Keratinocyte (primary cell): ENCODE results near the gene TADA2B. TPM values are rescaled to one million over a fixed set of nuclear protein-coding genes. Genes with fewer than 3 reads are reported as not detected.

Experiments used
- DNase-seq: peaks from one replicate; pipeline ENCODE4 v3.0.0-alpha.2; 2011; ENCODE audit warnings: low read depth, missing footprints, low spot score
- FAIRE-seq: peaks from 2 replicates; lab custom pipeline; 2011; peaks lifted over from hg19 to GRCh38; lab: Jason Lieb, UNC
- H2AFZ ChIP-seq: 2 replicates; pipeline ENCODE4 v1.6.0; 2012; ENCODE audit warnings: low read length, control low read depth, inconsistent platforms; ENCODE audit not compliant: control insufficient read depth
- H3K27ac ChIP-seq: 2 replicates; pipeline ENCODE4 v1.5.1; 2011; ENCODE audit warnings: low read length; ENCODE audit not compliant: control insufficient read depth, insufficient read depth
- H3K27me3 ChIP-seq: 3 replicates; pipeline ENCODE4 v1.6.0; 2011; ENCODE audit warnings: low read length; ENCODE audit not compliant: control insufficient read depth, insufficient read depth; ENCODE audit errors: extremely low read depth
- H3K36me3 ChIP-seq, 2 experiments: 2 replicates in 1 of 2; 3 replicates in 1 of 2; pipeline ENCODE4 v1.5.1; 2011; ENCODE audit warnings: low read length in 2 of 2, mild to moderate bottlenecking in 1 of 2; ENCODE audit not compliant: control insufficient read depth in 2 of 2, insufficient read depth in 2 of 2; ENCODE audit errors: extremely low read depth in 1 of 2
- H3K4me1 ChIP-seq: 3 replicates; pipeline ENCODE4 v1.5.1; 2011; ENCODE audit warnings: low read length; ENCODE audit not compliant: control insufficient read depth, insufficient read depth; ENCODE audit errors: extremely low read depth
- H3K4me2 ChIP-seq: 3 replicates; pipeline ENCODE4 v1.6.0; 2011; ENCODE audit warnings: low read depth, low read length; ENCODE audit not compliant: control insufficient read depth, insufficient read depth; ENCODE audit errors: extremely low read depth
- H3K4me3 ChIP-seq, 3 experiments: fragments of 200-600 bp in 1 of 3; sonication (generic) in 1 of 3; 2 replicates in 2 of 3; 3 replicates in 1 of 3; pipeline ENCODE4 v1.5.1; 2011 to 2016; ENCODE audit warnings: low read length in 3 of 3, mild to moderate bottlenecking in 3 of 3, control low read depth in 2 of 3, inconsistent platforms in 1 of 3, low read depth in 1 of 3, mixed read lengths in 1 of 3, mixed run types in 1 of 3, moderate library complexity in 1 of 3; ENCODE audit not compliant: control insufficient read depth in 2 of 3, insufficient read depth in 2 of 3; ENCODE audit errors: extremely low read depth in 1 of 3
- H3K79me2 ChIP-seq: 2 replicates; pipeline ENCODE4 v1.6.0; 2012; ENCODE audit warnings: low read length; ENCODE audit not compliant: control insufficient read depth, insufficient read depth
- H3K9ac ChIP-seq: 3 replicates; pipeline ENCODE4 v1.6.0; 2011; ENCODE audit warnings: low read length; ENCODE audit not compliant: control insufficient read depth, insufficient read depth; ENCODE audit errors: extremely low read depth
- H3K9me1 ChIP-seq: 3 replicates; pipeline ENCODE4 v1.6.0; 2011; ENCODE audit warnings: low read length; ENCODE audit not compliant: control insufficient read depth, insufficient read depth; ENCODE audit errors: extremely low read depth
- H3K9me3 ChIP-seq: 2 replicates; pipeline ENCODE4 v1.5.1; 2012; ENCODE audit warnings: low read depth, low read length; ENCODE audit not compliant: control insufficient read depth
- H4K20me1 ChIP-seq: 3 replicates; pipeline ENCODE4 v1.6.0; 2011; ENCODE audit warnings: low read length; ENCODE audit not compliant: control insufficient read depth, insufficient read depth; ENCODE audit errors: extremely low read depth
- CTCF ChIP-seq, 3 experiments: IDR thresholded peaks in 1 of 3; conservative IDR thresholded peaks in 1 of 3; optimal IDR thresholded peaks in 1 of 3; 2 replicates in 2 of 3; 3 replicates in 1 of 3; pipeline versions ENCODE3 to v1.5.1; 2011; ENCODE audit warnings: low read length in 3 of 3, mild to moderate bottlenecking in 3 of 3, moderate library complexity in 2 of 3, control low read depth in 1 of 3, inconsistent platforms in 1 of 3; ENCODE audit not compliant: insufficient read depth in 2 of 3; ENCODE audit errors: extremely low read depth in 1 of 3
- EZH2 ChIP-seq: IDR thresholded peaks from one replicate; pipeline ENCODE4 v1.6.1; 2012; ENCODE audit warnings: inconsistent platforms, mild to moderate bottlenecking, low read length, moderate library complexity
- dilution Hi-C: fragments of 300-500 bp; cut with MboI; formaldehyde crosslinking; loops from one replicate; pipeline ENCODE4 v1.7.0; 2020; ENCODE audit warnings: low sequenced_read_pairs; ENCODE audit not compliant: extremely low pct_ligation_motif_present
- polyA plus RNA-seq, 5 experiments: library from polyadenylated mRNA; depleted of rRNA in 3 of 5; stranded (reverse) in 3 of 5; stranded (forward) in 1 of 5; unstranded in 1 of 5; fragments of >200 nt; gene quantifications; 1 replicate in 1 of 5; 2 replicates in 3 of 5; 3 replicates in 1 of 5; pipeline versions ENCODE4 v1.2.1 to v1.2.3, GENCODE V29; 2011 to 2012; ENCODE audit warnings: missing spikeins in 2 of 5, low read depth in 1 of 5, low replicate concordance in 1 of 5

The TADA2B gene
- polyA plus RNA-seq, 1 donor (not counting 4 experiments of a cell fraction or from before 2014, with no cell fraction given) = 5.3 TPM

GRCh38 chr4:7020290-7020689 lies 22.9 kb upstream of the TADA2B start:
- no peaks in the 10 kb centered on the region for H3K9me3 ChIP-seq
- peaks cover 10% of the 10 kb centered on the region for H3K4me1 ChIP-seq
- H3K9me1 ChIP-seq = no peaks in the 10 kb centered on the region
- no peak overlapping the region for H2AFZ ChIP-seq
- no peaks in the 10 kb centered on the region for H3K27me3 ChIP-seq
- no peak for FAIRE-seq
- H3K27ac ChIP-seq = no peak overlapping the region
- peaks cover 6% of the 10 kb centered on the region for H3K79me2 ChIP-seq
- H3K9ac ChIP-seq = no peak overlapping the region
- H3K36me3 ChIP-seq = peaks cover 37 to 52% of the 10 kb centered on the region in 2 experiments
- H3K4me2 ChIP-seq = no peak overlapping the region
- TF ChIP-seq EZH2 (no peak), CTCF (optimal IDR thresholded peaks at IDR 0.05 in 1 of 3, IDR thresholded peaks at IDR 0.05 in 1 of 3, conservative IDR thresholded peaks at IDR 0.05 in 1 of 3; ENCODE audit: extremely low read depth in 1 of 3, insufficient read depth in 2 of 3, low read length in 3 of 3) (no peak)
- no peak for DNase-seq
- no peaks in the 10 kb centered on the region for H4K20me1 ChIP-seq
- dilution Hi-C loops = no loop called here
- no peak overlapping the region for H3K4me3 ChIP-seq

DNA sequence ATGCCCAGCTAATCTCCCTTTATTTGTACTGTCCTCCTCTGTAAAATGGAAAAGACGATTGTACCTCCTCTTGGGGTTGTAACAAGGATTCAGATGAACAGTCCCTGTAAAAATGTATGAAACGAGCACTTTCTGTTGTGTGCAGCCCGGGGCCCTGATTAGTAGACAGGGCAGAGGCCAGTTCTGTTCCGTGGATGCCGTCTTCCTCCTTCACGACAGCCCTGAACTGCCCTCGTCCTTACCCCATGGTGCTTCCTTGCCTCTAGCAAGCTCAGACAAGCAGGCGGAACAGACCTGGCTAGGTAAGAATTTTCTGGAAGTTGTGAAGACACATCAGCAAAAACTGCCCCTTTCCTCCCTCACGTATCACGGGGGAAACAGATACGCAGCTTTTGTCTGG lies 22.3 kb upstream of the TADA2B start:
- H2AFZ ChIP-seq = no peak overlapping the region
- no peaks in the 10 kb centered on the region for H3K27me3 ChIP-seq
- H3K9ac ChIP-seq = no peak overlapping the region
- H3K4me3 ChIP-seq = no peak overlapping the region
- no peaks in the 10 kb centered on the region for H4K20me1 ChIP-seq
- dilution Hi-C loops = no loop called here
- no peak overlapping the region for H3K4me2 ChIP-seq
- H3K9me1 ChIP-seq = no peaks in the 10 kb centered on the region
- no peak overlapping the region for H3K27ac ChIP-seq
- H3K4me1 ChIP-seq = peaks cover 10% of the 10 kb centered on the region
- DNase-seq = no peak
- peaks cover 37 to 52% of the 10 kb centered on the region in 2 experiments for H3K36me3 ChIP-seq
- H3K79me2 ChIP-seq = peaks cover 6% of the 10 kb centered on the region
- H3K9me3 ChIP-seq = no peaks in the 10 kb centered on the region
- TF ChIP-seq EZH2 (no peak), CTCF (optimal IDR thresholded peaks at IDR 0.05 in 1 of 3, IDR thresholded peaks at IDR 0.05 in 1 of 3, conservative IDR thresholded peaks at IDR 0.05 in 1 of 3; ENCODE audit: extremely low read depth in 1 of 3, insufficient read depth in 2 of 3, low read length in 3 of 3) (no peak)
- no peak for FAIRE-seq
